Keratinocyte (primary cell): ENCODE results near the gene TMEM87B. TPM values are rescaled to one million over a fixed set of nuclear protein-coding genes. Genes with fewer than 3 reads are reported as not detected.
A peak's percentile ranks its signal among the peaks of the same experiment; 100 is the strongest.

Experiments
- DNase-seq: peaks from one replicate; pipeline ENCODE4 v3.0.0-alpha.2; 2011; ENCODE audit warnings: low read depth, missing footprints, low spot score
- FAIRE-seq: peaks from 2 replicates; lab custom pipeline; 2011; peaks lifted over from hg19 to GRCh38; lab: Jason Lieb, UNC
- H2AFZ ChIP-seq: 2 replicates; pipeline ENCODE4 v1.6.0; 2012; ENCODE audit warnings: low read length, control low read depth, inconsistent platforms; ENCODE audit not compliant: control insufficient read depth
- H3K27ac ChIP-seq: 2 replicates; pipeline ENCODE4 v1.5.1; 2011; ENCODE audit warnings: low read length; ENCODE audit not compliant: control insufficient read depth, insufficient read depth
- H3K27me3 ChIP-seq: 3 replicates; pipeline ENCODE4 v1.6.0; 2011; ENCODE audit warnings: low read length; ENCODE audit not compliant: control insufficient read depth, insufficient read depth; ENCODE audit errors: extremely low read depth
- H3K36me3 ChIP-seq, 2 experiments: 2 replicates in 1 of 2; 3 replicates in 1 of 2; pipeline ENCODE4 v1.5.1; 2011; ENCODE audit warnings: low read length in 2 of 2, mild to moderate bottlenecking in 1 of 2; ENCODE audit not compliant: control insufficient read depth in 2 of 2, insufficient read depth in 2 of 2; ENCODE audit errors: extremely low read depth in 1 of 2
- H3K4me1 ChIP-seq: 3 replicates; pipeline ENCODE4 v1.5.1; 2011; ENCODE audit warnings: low read length; ENCODE audit not compliant: control insufficient read depth, insufficient read depth; ENCODE audit errors: extremely low read depth
- H3K4me2 ChIP-seq: 3 replicates; pipeline ENCODE4 v1.6.0; 2011; ENCODE audit warnings: low read depth, low read length; ENCODE audit not compliant: control insufficient read depth, insufficient read depth; ENCODE audit errors: extremely low read depth
- H3K4me3 ChIP-seq, 3 experiments: fragments of 200-600 bp in 1 of 3; sonication (generic) in 1 of 3; 2 replicates in 2 of 3; 3 replicates in 1 of 3; pipeline ENCODE4 v1.5.1; 2011 to 2016; ENCODE audit warnings: low read length in 3 of 3, mild to moderate bottlenecking in 3 of 3, control low read depth in 2 of 3, inconsistent platforms in 1 of 3, low read depth in 1 of 3, mixed read lengths in 1 of 3, mixed run types in 1 of 3, moderate library complexity in 1 of 3; ENCODE audit not compliant: control insufficient read depth in 2 of 3, insufficient read depth in 2 of 3; ENCODE audit errors: extremely low read depth in 1 of 3
- H3K79me2 ChIP-seq: 2 replicates; pipeline ENCODE4 v1.6.0; 2012; ENCODE audit warnings: low read length; ENCODE audit not compliant: control insufficient read depth, insufficient read depth
- H3K9ac ChIP-seq: 3 replicates; pipeline ENCODE4 v1.6.0; 2011; ENCODE audit warnings: low read length; ENCODE audit not compliant: control insufficient read depth, insufficient read depth; ENCODE audit errors: extremely low read depth
- H3K9me1 ChIP-seq: 3 replicates; pipeline ENCODE4 v1.6.0; 2011; ENCODE audit warnings: low read length; ENCODE audit not compliant: control insufficient read depth, insufficient read depth; ENCODE audit errors: extremely low read depth
- H3K9me3 ChIP-seq: 2 replicates; pipeline ENCODE4 v1.5.1; 2012; ENCODE audit warnings: low read depth, low read length; ENCODE audit not compliant: control insufficient read depth
- H4K20me1 ChIP-seq: 3 replicates; pipeline ENCODE4 v1.6.0; 2011; ENCODE audit warnings: low read length; ENCODE audit not compliant: control insufficient read depth, insufficient read depth; ENCODE audit errors: extremely low read depth
- EZH2 ChIP-seq: IDR thresholded peaks from one replicate; pipeline ENCODE4 v1.6.1; 2012; ENCODE audit warnings: inconsistent platforms, mild to moderate bottlenecking, low read length, moderate library complexity
- dilution Hi-C: fragments of 300-500 bp; cut with MboI; formaldehyde crosslinking; loops from one replicate; pipeline ENCODE4 v1.7.0; 2020; ENCODE audit warnings: low sequenced_read_pairs; ENCODE audit not compliant: extremely low pct_ligation_motif_present
- polyA plus RNA-seq, 5 experiments: library from polyadenylated mRNA; depleted of rRNA in 3 of 5; stranded (reverse) in 3 of 5; stranded (forward) in 1 of 5; unstranded in 1 of 5; fragments of >200 nt; gene quantifications; 1 replicate in 1 of 5; 2 replicates in 3 of 5; 3 replicates in 1 of 5; pipeline versions ENCODE4 v1.2.1 to v1.2.3, GENCODE V29; 2011 to 2012; ENCODE audit warnings: missing spikeins in 2 of 5, low read depth in 1 of 5, low replicate concordance in 1 of 5
- TF ChIP-seq, protein P1 (sequence below), 3 experiments: IDR thresholded peaks in 1 of 3; conservative IDR thresholded peaks in 1 of 3; optimal IDR thresholded peaks in 1 of 3; 2 replicates in 2 of 3; 3 replicates in 1 of 3; pipeline versions ENCODE3 to v1.5.1; 2011; ENCODE audit warnings: low read length in 3 of 3, mild to moderate bottlenecking in 3 of 3, moderate library complexity in 2 of 3, control low read depth in 1 of 3, inconsistent platforms in 1 of 3; ENCODE audit not compliant: insufficient read depth in 2 of 3; ENCODE audit errors: extremely low read depth in 1 of 3

TMEM87B gene
- polyA plus RNA-seq, 1 donor (not counting 4 experiments of a cell fraction or from before 2014, with no cell fraction given): 37.3 TPM

DNA sequence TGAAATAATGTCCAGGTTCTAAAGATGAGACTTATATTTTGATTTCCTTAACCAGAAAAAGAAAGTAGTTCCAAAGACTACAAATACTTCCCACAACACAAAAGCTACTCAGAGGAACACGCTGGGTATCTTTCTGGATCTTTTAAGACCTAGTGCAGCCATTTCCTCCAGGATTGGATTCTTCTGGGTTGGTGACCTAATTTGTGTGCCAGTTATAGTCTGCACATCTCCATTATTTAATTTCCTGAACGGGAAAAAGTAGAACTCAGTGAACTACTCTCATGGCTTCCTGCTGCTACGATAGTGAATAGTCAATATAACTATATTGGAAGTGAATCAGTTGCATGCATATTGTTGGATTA lies 1.5 kb downstream of the TMEM87B start:
- Histone ChIP-seq H3K4me1 (peaks cover 17% of the 10 kb centered on the region), H2AFZ (no peak overlapping the region), H4K20me1 (no peaks in the 10 kb centered on the region), H3K36me3 (peaks cover 4 to 10% of the 10 kb centered on the region in 2 experiments), H3K79me2 (peaks cover 31% of the 10 kb centered on the region), H3K9me1 (peaks cover 5% of the 10 kb centered on the region), H3K9me3 (no peaks in the 10 kb centered on the region), H3K4me2 (peak overlapping the region; percentile 87), H3K27me3 (no peaks in the 10 kb centered on the region), H3K4me3 (peak overlapping the region; percentile 86 to 98 (median 94)), H3K9ac (peak overlapping the region; percentile 89), H3K27ac (peak overlapping the region; percentile 81)
- no peak for DNase-seq
- TF ChIP-seq, protein P1, sequence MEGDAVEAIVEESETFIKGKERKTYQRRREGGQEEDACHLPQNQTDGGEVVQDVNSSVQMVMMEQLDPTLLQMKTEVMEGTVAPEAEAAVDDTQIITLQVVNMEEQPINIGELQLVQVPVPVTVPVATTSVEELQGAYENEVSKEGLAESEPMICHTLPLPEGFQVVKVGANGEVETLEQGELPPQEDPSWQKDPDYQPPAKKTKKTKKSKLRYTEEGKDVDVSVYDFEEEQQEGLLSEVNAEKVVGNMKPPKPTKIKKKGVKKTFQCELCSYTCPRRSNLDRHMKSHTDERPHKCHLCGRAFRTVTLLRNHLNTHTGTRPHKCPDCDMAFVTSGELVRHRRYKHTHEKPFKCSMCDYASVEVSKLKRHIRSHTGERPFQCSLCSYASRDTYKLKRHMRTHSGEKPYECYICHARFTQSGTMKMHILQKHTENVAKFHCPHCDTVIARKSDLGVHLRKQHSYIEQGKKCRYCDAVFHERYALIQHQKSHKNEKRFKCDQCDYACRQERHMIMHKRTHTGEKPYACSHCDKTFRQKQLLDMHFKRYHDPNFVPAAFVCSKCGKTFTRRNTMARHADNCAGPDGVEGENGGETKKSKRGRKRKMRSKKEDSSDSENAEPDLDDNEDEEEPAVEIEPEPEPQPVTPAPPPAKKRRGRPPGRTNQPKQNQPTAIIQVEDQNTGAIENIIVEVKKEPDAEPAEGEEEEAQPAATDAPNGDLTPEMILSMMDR (optimal IDR thresholded peaks at IDR 0.05 in 1 of 3, IDR thresholded peaks at IDR 0.05 in 1 of 3, conservative IDR thresholded peaks at IDR 0.05 in 1 of 3; ENCODE audit: extremely low read depth in 1 of 3, insufficient read depth in 2 of 3, low read length in 3 of 3): no peak
- no peak for TF ChIP-seq EZH2
- no peak for FAIRE-seq
- dilution Hi-C loops: no loop called here

DNA sequence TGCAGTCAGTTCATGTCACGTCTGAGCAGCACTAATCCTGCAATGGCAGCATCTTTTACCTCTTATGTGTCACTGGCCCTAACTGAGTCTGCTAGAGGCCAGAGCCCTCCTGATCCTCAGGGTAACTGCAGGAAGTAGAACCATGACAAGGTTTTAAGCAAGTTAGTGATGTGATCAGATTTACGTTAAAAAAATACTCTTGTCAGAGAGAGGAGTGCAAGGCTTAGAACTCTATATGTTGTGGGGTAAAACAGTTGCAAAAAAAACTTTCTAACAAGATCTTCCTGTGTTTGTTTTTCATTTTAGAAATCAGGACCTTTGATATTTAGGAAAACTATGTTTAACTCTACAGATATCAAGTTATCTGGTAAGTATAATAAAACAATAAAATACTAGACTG lies 4.6 kb downstream of the TMEM87B start:
- Histone ChIP-seq H3K79me2 (peaks cover 46% of the 10 kb centered on the region), H3K9ac (no peak overlapping the region), H3K4me3 (no peak overlapping the region), H3K27me3 (no peaks in the 10 kb centered on the region), H3K4me1 (peaks cover 10% of the 10 kb centered on the region), H3K4me2 (no peak overlapping the region), H3K9me3 (no peaks in the 10 kb centered on the region), H4K20me1 (no peaks in the 10 kb centered on the region), H3K36me3 (peaks cover 10 to 18% of the 10 kb centered on the region in 2 experiments), H3K27ac (no peak overlapping the region), H2AFZ (no peak overlapping the region), H3K9me1 (peaks cover 3% of the 10 kb centered on the region)
- dilution Hi-C loops: no loop called here
- FAIRE-seq (no peak), DNase-seq (no peak)
- no peak for TF ChIP-seq EZH2
- TF ChIP-seq, protein P1 (optimal IDR thresholded peaks at IDR 0.05 in 1 of 3, IDR thresholded peaks at IDR 0.05 in 1 of 3, conservative IDR thresholded peaks at IDR 0.05 in 1 of 3; ENCODE audit: extremely low read depth in 1 of 3, insufficient read depth in 2 of 3, low read length in 3 of 3): no peak
